Stimulated activated CD8-positive, alpha-beta memory T cell treated with anti-CD3 and anti-CD28 coated beads, Interleukin-15, amount 100 ng/mL, for 1 hour (primary cell): Measurements from ENCODE around the gene CEP68.

Source experiments
- DNase-seq: peaks from one replicate; pipeline ENCODE4 v3.0.0-alpha.2; 2020; ENCODE audit warnings: low read depth

The CEP68 gene

DNA sequence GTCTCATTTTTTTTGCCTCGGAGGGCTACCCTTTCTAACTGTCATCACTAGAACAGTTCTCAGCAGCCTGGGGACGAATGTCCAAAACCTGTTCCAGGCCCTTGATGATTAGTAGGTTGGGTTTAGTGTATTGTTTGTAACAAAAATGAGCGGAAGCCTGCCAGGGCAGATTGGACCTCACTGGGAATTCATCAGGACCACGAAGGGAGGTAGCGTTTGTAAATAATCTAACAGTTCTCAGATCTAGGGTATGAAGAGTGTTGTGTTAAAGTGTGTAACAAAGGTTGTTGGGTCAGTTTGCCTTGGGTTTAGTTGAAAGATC lies 799 bp downstream of the CEP68 start:
- no peak for DNase-seq

DNA sequence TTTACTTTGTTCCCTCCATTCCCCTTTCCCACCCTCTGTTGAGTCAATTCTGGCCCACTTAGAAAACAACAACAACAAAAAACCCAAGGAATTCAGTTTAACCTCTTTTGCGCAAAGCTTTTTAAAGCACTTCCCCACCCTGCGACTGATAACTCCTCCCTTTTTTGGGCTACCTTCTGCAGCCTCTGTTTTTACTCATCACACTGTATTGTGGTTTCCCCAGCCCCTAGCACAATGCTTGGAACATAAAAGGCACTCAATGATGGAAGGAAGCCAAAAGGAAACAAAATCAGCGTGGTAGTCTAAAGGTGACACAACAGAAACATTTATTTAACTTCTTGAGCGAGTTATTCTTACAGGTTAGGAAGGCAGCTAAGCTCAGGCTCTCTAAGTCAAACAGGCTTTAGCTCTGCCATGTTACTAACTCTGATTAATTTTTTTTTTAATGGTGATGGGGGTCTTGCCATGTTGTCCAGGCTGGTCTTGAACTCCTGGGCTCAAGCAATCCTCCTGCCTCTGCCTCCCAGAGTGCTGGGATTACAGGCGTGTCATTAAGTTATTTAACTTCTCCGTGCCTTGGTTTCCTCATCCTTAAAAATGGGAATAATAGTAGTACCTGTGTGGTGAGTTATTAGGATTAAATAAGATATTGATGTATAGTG lies 1.3 kb downstream of the CEP68 start:
- no peak for DNase-seq

GRCh38 chr2:65059071-65059470 lies 2.9 kb downstream of the CEP68 start:
- no peak for DNase-seq

GRCh38 chr2:65061146-65061909 lies 5.1 kb downstream of the CEP68 start:
- DNase-seq, result no peak

- DNase-seq, result no peak
Observed at GRCh38 chr2:65061910-65062339, 5.7 kb downstream of the CEP68 start.

- no peak for DNase-seq
Observed at GRCh38 chr2:65062843-65063825, 6.9 kb downstream of the CEP68 start.

- no peak for DNase-seq
Observed at GRCh38 chr2:65064728-65065552, 8.7 kb downstream of the CEP68 start.

DNA sequence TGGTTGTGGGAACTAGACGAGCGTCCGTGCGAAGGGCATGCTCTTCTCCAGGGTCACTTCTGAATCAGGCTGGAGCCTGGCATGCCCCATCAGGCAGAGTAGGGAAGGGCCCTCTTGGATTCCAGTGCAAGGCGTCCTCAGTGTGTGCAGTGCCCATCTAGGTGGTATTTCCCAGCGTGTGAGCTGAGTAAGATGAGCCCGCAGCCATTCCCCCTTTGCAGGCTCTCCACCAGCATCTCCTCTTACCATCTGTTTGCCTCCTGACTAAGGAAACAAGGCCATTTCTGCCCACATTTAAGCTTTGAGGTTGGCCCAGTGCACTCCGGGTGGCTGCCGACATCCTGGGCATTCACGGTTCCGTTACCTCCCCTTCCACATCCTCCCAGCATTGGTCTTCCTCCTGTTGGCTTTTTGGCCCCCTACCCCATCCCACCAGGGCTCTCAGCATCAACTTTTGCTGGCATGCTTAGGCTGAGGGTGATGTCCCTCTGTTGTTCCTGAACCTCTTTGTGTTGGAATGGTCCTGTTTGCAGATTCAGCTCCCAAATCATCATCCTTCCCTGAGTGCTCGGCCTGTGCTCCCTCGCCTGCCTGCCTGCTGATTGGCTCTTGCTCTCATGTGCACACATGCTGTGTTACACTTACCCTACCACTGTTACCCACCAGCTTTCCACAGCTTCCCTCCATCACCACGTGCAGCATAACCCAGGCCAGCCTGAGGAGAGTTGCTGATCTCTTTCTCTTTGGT lies 11.8 kb downstream of the CEP68 start:
- no peak for DNase-seq

DNA sequence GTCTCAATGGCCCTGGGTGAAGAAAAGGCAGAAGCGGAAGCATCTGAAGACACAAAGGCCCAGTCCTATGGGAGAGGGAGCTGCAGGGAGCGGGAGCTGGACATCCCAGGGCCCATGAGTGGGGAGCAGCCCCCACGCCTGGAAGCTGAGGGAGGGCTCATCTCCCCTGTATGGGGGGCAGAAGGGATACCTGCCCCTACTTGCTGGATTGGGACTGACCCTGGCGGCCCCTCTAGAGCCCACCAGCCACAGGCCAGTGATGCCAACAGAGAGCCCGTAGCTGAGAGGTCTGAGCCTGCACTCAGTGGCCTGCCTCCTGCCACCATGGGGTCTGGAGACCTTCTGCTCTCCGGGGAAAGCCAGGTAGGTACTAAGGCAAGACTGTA lies 13.2 kb downstream of the CEP68 start:
- no peak for DNase-seq

DNA sequence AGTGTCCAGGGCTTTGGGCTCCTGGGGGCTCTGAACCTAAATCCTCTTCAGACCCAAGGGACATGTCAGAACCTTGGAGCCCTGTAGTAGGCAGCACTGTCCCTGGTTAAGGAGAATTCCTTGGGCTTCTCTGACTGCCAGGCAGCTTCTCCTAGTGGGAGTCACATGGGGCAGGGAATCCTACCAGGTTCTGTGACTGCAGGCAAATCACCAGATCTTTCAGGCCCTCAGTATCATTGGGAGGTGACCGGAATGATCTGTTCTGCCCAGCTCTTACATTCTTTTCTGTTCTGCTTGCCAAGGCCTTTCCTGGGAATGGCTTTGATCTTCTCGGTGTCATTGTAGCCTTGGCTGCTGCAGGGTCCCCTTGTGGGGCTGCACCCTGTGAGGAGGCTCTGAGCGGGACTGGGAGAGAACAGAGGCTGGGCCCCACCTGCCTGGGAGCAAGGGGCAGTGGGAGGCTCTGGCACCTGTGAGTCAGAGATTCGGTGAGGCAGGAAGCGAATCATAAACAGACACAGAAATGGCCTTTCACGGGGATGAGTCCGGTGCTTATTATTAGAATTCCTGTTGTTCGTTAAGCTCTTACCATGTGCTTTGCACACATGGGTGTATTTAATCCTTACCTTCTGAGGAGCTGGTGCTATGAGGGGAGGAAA lies 14.1 kb downstream of the CEP68 start:
- DNase-seq, result no peak

GRCh38 chr2:65070856-65071255 lies 14.6 kb downstream of the CEP68 start:
- no peak for DNase-seq

- no peak for DNase-seq
Observed at GRCh38 chr2:65071499-65072180, 15.4 kb downstream of the CEP68 start.

DNA sequence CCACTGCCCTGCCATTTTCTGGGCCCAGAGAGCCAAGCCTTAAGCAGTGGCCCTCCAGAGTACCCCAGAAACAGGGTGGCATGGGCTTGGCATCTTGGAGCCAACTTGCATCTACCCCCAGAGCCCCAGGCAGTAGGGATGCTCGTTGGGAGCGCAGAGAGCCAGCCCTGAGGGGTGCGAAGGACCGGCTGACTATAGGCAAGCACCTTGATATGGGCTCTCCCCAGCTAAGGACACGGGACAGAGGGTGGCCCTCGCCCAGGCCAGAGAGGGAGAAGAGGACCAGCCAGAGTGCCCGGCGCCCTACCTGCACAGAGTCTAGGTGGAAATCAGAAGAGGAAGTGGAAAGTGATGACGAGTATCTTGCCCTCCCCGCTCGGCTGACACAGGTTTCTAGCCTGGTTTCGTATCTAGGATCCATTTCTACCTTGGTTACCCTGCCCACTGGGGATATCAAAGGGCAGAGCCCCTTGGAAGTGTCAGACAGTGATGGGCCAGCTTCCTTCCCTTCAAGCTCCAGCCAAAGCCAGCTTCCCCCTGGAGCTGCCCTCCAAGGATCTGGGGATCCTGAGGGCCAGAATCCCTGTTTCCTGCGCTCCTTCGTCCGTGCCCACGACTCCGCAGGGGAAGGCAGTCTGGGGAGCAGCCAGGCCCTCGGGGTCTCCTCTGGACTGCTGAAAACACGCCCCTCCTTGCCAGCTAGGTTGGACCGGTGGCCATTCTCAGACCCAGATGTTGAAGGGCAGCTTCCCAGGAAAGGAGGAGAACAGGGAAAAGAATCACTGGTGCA lies 16.2 kb downstream of the CEP68 start:
- no peak for DNase-seq

DNA sequence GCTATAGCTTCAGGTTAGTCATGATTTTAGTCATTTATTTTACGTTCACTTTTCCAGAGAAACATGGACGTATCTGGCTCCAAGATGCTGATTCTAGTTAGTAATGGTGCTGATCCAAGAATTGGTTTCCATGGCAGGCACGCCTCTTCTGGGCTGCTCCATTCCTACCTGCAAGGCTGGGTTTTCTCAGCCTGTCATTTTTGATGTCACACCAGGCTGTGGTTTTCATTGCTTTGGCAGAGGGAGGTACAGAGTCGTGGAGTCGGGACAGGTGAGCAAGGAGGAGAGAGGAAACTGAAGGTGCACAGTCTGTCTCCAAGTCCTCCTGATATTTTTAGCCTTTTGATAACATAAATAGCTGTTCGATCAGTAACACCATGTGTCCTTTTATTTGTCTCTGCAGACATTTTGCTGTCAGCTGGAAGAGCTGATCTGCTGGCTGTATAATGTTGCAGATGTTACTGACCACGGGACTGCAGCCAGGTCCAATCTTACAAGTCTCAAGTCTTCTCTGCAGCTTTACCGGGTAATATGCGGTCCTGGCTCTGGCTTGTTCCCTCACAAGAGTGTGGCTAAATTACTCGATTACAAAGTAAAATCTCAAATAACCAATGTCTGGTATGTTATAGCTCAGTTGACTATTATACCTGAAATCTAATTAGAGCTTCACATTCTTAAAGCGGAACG lies 17.8 kb downstream of the CEP68 start:
- DNase-seq, result no peak

- no peak for DNase-seq
Observed at GRCh38 chr2:65075176-65075575, 19.0 kb downstream of the CEP68 start.

DNA sequence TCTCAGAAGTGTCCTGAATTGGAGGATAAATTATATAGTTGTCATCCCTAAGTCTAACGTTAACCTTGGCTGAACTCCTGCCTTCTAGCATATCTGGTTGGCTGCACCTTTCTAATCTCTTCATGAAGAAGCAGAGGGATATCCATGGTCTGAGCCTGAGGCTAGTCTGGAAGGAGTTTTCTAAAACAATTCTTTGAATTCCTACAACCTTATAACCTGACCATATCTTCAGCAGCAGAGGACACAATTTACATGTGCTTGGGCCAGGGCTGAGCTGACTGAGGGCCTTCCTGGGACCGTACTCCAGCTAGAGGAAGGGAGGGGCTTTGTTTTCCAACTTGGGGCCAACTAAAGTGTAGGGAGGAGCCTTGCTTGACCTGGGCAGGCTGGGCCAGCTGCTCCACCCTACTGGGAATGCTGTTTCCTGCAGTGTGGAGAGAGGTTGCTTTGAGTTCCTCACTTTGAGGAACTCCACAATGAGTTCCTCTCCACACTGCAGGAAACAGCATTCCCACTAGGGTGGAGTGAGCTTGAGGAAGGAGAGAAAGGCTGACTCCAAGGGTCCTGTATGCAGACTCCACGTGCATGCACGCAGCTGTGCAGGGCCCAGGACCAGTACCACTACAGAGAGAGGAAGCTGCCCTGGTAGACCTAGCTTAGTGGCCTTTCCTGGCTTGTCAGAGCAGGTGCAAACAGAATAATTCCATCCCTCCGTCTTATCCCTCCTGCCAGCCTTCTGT lies 19.6 kb downstream of the CEP68 start:
- no peak for DNase-seq

DNA sequence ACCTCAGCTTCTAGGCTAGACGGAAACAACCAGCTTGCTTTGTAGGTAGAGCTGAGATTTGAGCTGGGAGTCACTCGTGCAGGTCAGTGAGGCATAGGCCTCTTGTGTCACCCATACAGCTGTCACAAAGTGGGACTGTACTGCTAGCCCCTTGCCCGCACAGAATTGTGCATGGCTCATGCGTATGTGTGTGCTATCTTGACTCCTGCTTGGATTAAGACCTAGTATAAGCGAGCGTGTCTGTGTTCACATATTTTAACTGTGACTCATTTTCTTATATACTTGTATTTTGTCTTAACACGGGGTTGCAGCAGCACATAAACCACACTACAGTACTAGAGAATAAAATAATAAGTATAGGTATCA lies 20.1 kb downstream of the CEP68 start:
- no peak for DNase-seq

- no peak for DNase-seq
Observed at GRCh38 chr2:65077898-65078297, 21.7 kb downstream of the CEP68 start.
